Measurements from ENCODE around the gene PTPRM.
"Not testable (repeated sequence)": the region's sequence is repeated elsewhere in the genome, so short reads cannot be mapped to it uniquely, and the experiment has no call there.

PTPRM gene

GRCh38 chr18:8433771-8434170, 866.7 kb downstream of the PTPRM start:
- no peak for DNase-seq (ENCODE audit: low read depth)

- DNase-seq (ENCODE audit: low read depth) = no peak
Observed at GRCh38 chr18:8435376-8435775, 868.3 kb downstream of the PTPRM start.

GRCh38 chr18:8439055-8439454, 871.9 kb downstream of the PTPRM start:
- DNase-seq (ENCODE audit: low read depth) = no peak

- DNase-seq (ENCODE audit: low read depth) = peak; percentile 57
Observed at GRCh38 chr18:8443505-8443904, 876.4 kb downstream of the PTPRM start.

GRCh38 chr18:8446936-8447335, 879.8 kb downstream of the PTPRM start:
- DNase-seq (ENCODE audit: low read depth) = not testable (repeated sequence)

- peak; percentile 45 for DNase-seq (ENCODE audit: low read depth)
Observed at GRCh38 chr18:8448130-8448529, 881.0 kb downstream of the PTPRM start.

GRCh38 chr18:8450013-8450412, 882.9 kb downstream of the PTPRM start:
- DNase-seq (ENCODE audit: low read depth) = peak; percentile 48

- DNase-seq (ENCODE audit: low read depth) = no peak
Observed at GRCh38 chr18:8450898-8451665, 884.0 kb downstream of the PTPRM start.

- DNase-seq (ENCODE audit: low read depth) = no peak
Observed at GRCh38 chr18:8453528-8453927, 886.4 kb downstream of the PTPRM start.

GRCh38 chr18:8454136-8454535, 887.0 kb downstream of the PTPRM start:
- no peak for DNase-seq (ENCODE audit: low read depth)

- DNase-seq (ENCODE audit: low read depth) = no peak
Observed at GRCh38 chr18:8455661-8456614, 888.8 kb downstream of the PTPRM start.

Measured in ELR (cell line).